AG04450 (cell line): ENCODE measurements around the gene CCDC183. TPM values are rescaled to one million over a fixed set of nuclear protein-coding genes. Genes with fewer than 3 reads are reported as not detected.

Experiments
- CTCF ChIA-PET: fragments of 300-600, 350-600 bp; formaldehyde crosslinking; extraction: SDS; loops from one replicate; lab custom pipeline; 2022; ENCODE audit warnings: antibody characterized with exemption, inconsistent platforms; lab: Charles Lee
- POLR2A ChIA-PET: fragments of 350-600 bp; formaldehyde crosslinking; extraction: SDS; loops from one replicate; lab custom pipeline; 2021; ENCODE audit warnings: antibody characterized with exemption, inconsistent platforms; lab: Yijun Ruan, JAX
- DNase-seq: peaks from one replicate; pipeline ENCODE4 v3.0.0-alpha.2; 2011; ENCODE audit warnings: low read depth, low spot score
- H3K27ac ChIP-seq: one replicate; pipeline ENCODE4 v1.5.1; 2012; ENCODE audit warnings: low read depth, low read length, control low read depth
- H3K27me3 ChIP-seq: one replicate; pipeline ENCODE4 v1.6.0; 2012; ENCODE audit warnings: low read length; ENCODE audit not compliant: control insufficient read depth, insufficient read depth
- H3K4me3 ChIP-seq: 2 replicates; pipeline ENCODE4 v1.5.1; 2011; ENCODE audit warnings: mild to moderate bottlenecking, low read depth, low read length, control low read depth
- H3K9me3 ChIP-seq: 2 replicates; pipeline ENCODE4 v1.5.1; 2012; ENCODE audit warnings: low read length; ENCODE audit not compliant: control insufficient read depth, insufficient read depth
- polyA minus RNA-seq: library from RNA; depleted of rRNA, polyadenylated mRNA; stranded (reverse); fragments of >200 nt; gene quantifications from 2 replicates; pipeline ENCODE4 v1.2.3, GENCODE V29; 2011; rRNA and poly(A)+ RNA removed
- polyA plus RNA-seq: library from polyadenylated mRNA; depleted of rRNA; stranded (reverse); fragments of >200 nt; gene quantifications from 2 replicates; pipeline ENCODE4 v1.2.3, GENCODE V29; 2011; rRNA removed
- TF ChIP-seq, protein P1 (sequence below): IDR thresholded peaks from 2 replicates; pipeline ENCODE4 v1.5.1; 2011; ENCODE audit warnings: low read depth, low read length, control low read depth, inconsistent platforms

Gene CCDC183
- polyA plus RNA-seq = 0.05 and 0.21 TPM in 2 replicates
- polyA minus RNA-seq = 0.55 TPM in 1 of 2 replicates, not detected in the other

GRCh38 chr9:136796238-136796774 is at the start of gene CCDC183:
CCDC183 (plus strand) TSS chr9:136796338; CDS start chr9:136796398, 60 bp downstream.
- no peak within 1 kb of the TSS for H3K4me3 ChIP-seq
- ChIA-PET POLR2A (no interaction called here), CTCF (no interaction called here)
- H3K9me3 ChIP-seq = no peaks in the 10 kb centered on the region; the same call in 1 of the 2 replicates
- no peak for DNase-seq
- no peak within 1 kb of the TSS for H3K27ac ChIP-seq
- TF ChIP-seq, protein P1, sequence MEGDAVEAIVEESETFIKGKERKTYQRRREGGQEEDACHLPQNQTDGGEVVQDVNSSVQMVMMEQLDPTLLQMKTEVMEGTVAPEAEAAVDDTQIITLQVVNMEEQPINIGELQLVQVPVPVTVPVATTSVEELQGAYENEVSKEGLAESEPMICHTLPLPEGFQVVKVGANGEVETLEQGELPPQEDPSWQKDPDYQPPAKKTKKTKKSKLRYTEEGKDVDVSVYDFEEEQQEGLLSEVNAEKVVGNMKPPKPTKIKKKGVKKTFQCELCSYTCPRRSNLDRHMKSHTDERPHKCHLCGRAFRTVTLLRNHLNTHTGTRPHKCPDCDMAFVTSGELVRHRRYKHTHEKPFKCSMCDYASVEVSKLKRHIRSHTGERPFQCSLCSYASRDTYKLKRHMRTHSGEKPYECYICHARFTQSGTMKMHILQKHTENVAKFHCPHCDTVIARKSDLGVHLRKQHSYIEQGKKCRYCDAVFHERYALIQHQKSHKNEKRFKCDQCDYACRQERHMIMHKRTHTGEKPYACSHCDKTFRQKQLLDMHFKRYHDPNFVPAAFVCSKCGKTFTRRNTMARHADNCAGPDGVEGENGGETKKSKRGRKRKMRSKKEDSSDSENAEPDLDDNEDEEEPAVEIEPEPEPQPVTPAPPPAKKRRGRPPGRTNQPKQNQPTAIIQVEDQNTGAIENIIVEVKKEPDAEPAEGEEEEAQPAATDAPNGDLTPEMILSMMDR = no peak
- peaks cover 42% of the 10 kb centered on the region for H3K27me3 ChIP-seq

DNA sequence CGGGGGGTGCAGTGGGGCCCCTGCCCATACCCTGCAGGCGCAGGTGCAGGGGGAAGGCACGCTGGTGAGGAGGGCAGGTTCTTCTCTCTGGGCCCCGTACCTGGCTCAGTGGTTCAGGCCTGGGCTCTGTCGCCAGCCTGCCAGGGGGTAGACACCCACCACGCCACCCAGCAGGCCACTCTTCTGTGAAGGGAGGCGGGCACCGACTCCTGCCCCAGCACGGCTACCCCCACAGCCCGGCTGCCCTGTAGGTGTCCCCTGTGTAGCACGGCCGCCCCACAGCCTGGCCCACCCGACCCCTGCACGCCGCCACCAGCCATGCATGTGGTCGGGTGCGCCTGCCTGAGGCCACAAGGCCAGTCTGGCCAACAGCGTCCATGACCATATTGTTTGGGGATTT is 49.5 kb upstream of the CCDC183 start:
- Histone ChIP-seq H3K27me3 (peaks cover 38% of the 10 kb centered on the region), H3K4me3 (no peak overlapping the region), H3K27ac (no peak overlapping the region), H3K9me3 (peaks cover under 1% of the 10 kb centered on the region)
- no peak for DNase-seq
- ChIA-PET POLR2A (no interaction called here), CTCF (interaction anchor here (0.6 kb wide), 1 partner anchor 16 kb away, joined by 8 read pairs; no protein-coding TSS in a partner anchor)
- TF ChIP-seq, protein P1 = no peak

DNA sequence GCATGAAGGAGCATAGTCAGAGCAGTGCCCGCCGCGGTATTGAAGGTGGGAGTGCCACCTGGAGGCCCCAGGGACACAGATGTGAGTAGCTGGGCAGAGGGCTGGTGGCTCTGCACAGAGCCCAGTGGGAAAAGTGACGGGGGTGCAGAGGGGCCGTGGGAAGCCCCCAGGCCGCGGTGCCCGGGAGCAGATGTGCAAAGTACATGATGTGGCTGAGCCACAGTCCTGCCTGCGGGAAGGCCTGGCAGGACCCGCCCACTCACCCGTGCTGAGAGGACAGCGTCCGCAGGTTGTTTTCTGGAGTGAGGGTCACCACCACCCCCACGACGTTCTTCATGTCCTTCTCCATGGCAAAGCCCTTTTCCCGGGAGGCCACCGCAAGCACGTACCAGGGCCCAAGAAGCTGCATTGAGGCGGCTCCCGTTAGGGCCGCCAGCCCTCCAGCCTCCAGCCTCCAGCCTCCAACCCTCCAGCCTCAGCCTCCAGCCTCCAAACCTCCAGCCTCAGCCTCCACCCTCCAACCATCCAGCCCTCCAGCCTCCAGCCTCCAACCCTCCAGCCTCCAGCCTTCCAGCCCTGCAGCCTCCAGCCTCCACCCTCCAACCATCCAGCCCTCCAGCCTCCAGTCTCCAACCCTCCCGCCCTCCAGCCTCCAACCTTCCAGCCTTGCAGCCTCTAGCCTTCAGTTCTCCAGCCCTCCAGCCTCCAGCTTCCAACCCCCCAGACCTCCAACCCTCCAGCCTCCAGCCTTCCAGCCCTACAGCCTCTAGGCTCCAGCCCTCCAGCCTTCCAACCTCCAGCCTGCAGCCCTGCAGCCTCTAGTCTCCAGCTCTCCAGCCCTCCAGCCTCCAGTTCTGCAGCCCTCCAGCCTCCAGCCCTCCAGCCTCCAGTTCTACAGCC is 48.7 kb upstream of the CCDC183 start:
- DNase-seq = no peak
- Histone ChIP-seq H3K27me3 (peaks cover 38% of the 10 kb centered on the region), H3K9me3 (peaks cover 7% of the 10 kb centered on the region), H3K4me3 (no peak overlapping the region), H3K27ac (no peak overlapping the region)
- TF ChIP-seq, protein P1 = no peak
- ChIA-PET POLR2A (no interaction called here), CTCF (no interaction called here)

- ChIA-PET POLR2A (no interaction called here), CTCF (no interaction called here)
- H3K27me3 ChIP-seq = peaks cover 32% of the 10 kb centered on the region
- H3K9me3 ChIP-seq = peaks cover 9% of the 10 kb centered on the region
- no peak for DNase-seq
- TF ChIP-seq, protein P1 = no peak
- no peak within 1 kb of the TSS for H3K4me3 ChIP-seq
- no peak within 1 kb of the TSS for H3K27ac ChIP-seq
These were observed 47.9 kb upstream of the CCDC183 start, which contains the start of gene LCN6 for GRCh38 chr9:136748201-136748600. LCN6 (minus strand) TSS chr9:136748525; CDS start chr9:136748483, 42 bp downstream.
